HG02973 (cell line): Measurements from ENCODE around the gene ACTRT2.

ENCODE experiments used
- ATAC-seq: cut with Tn5 transposase; IDR thresholded peaks from one replicate; pipeline ENCODE4 v1.9.1; 2021; ENCODE audit warnings: moderate library complexity; ENCODE audit not compliant: unreplicated experiment

The ACTRT2 gene

GRCh38 chr1:3029991-3030662, 8.9 kb downstream of the ACTRT2 start:
- ATAC-seq, result no peak

- no peak for ATAC-seq
Observed at GRCh38 chr1:3030663-3031381, 9.6 kb downstream of the ACTRT2 start.

- ATAC-seq, result no peak
Observed at GRCh38 chr1:3031401-3032221, 10.3 kb downstream of the ACTRT2 start.

- ATAC-seq, result no peak
Observed at GRCh38 chr1:3032371-3033039, 11.2 kb downstream of the ACTRT2 start.

- no peak for ATAC-seq
Observed at GRCh38 chr1:3033040-3033789, 11.9 kb downstream of the ACTRT2 start.

GRCh38 chr1:3033790-3034090, 12.5 kb downstream of the ACTRT2 start:
- no peak for ATAC-seq

DNA sequence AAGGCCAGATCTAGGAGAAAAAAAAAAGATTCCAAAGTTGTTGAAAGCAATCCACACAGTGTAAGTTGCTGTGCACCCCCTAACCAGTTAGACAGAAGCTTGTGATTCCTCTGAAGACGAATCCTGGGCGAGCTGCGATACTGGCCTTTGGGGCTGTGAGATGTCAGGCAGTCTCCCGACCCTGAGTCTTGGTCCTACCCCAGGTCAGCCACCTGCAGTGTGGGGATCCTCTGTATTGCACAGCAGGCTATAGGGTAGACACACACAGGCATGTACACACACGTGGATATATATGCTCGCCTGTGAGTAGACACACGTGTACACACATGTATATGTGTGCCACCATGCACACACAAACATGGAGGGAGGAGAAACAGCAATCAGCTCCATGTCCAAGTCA, 12.9 kb downstream of the ACTRT2 start:
- no peak for ATAC-seq

GRCh38 chr1:3034728-3035562, 13.7 kb downstream of the ACTRT2 start:
- no peak for ATAC-seq

DNA sequence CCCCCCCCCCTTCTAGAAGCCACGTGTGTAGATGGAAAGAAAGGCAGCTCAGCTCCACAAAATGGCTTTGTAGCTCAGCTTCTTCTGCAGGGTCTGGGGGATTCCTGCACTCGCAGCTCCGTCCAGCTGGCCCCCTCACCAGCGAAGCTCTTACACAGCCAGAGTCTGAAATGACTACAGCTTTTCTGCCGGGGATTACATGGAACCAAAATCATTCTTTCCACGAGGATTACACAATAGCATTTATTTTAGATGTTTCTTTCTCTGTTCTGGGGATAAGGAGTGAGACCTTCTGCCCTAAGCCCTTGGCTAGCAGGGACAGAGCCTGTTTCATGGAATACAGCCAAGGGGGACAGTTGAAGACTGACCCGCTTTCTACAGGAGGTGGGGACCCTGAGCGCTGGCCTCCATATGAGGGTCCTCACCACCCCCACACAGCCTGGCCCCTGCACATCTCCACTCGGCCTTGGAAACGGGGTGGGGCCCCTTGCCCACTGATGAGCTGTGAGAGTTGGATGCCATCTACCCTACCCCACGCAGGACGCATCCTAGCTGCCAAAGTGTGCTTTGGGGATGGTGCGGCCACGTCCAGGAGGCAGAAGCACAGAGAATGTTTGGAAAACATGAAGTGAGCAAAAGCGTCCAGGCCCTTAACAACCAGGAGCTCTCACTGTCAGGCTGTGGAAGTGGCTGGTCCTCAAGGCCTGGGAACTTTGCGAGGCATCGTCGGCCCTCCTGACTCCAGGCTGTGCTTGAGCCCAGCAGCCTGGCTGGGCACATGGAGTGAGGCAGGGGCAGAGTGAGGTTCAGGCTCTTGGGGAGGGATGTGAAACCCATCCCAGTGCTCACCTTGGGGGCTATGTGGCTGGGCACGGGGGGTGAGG, 14.5 kb downstream of the ACTRT2 start:
- no peak for ATAC-seq

DNA sequence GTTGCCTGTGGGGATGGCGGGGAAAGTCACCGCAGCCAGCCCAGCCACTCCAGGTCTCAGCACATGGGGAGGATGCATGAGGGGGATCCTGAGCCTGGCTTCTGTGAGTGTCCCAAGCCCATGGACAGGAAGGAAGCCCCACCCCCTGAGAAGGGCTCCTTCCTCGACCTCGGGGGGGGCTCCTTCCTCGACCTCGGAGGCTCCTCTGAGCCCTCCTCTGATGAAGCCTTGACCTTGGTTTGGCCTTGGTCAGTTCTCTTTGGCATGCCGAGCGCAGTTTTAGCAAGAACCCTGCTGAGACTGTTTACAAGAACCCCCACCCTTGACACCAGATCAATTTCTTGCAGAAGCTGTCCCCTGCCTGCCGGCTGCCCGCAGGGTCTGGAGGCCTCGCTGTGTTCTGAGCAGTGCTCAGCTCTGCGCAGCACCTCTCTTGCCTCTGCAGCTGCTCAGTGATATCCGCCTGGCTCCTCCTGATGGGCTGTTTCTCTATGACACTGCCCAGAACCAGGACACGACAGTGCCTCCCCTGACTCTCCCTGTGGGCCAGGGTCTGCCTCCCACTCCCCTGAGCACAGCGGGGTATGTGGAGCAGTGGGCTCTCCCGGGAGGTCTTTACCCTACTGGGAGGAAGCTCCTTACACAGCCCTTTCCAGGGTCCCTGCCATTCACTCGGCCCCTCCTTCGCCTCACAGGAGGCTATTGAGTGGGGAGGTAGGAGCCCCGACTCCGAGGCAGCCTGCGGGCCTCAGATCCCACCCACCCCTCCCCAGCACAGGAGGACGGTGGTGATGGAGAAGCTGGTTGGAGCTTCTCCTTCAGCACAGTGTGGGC, 15.4 kb downstream of the ACTRT2 start:
- ATAC-seq, result no peak

DNA sequence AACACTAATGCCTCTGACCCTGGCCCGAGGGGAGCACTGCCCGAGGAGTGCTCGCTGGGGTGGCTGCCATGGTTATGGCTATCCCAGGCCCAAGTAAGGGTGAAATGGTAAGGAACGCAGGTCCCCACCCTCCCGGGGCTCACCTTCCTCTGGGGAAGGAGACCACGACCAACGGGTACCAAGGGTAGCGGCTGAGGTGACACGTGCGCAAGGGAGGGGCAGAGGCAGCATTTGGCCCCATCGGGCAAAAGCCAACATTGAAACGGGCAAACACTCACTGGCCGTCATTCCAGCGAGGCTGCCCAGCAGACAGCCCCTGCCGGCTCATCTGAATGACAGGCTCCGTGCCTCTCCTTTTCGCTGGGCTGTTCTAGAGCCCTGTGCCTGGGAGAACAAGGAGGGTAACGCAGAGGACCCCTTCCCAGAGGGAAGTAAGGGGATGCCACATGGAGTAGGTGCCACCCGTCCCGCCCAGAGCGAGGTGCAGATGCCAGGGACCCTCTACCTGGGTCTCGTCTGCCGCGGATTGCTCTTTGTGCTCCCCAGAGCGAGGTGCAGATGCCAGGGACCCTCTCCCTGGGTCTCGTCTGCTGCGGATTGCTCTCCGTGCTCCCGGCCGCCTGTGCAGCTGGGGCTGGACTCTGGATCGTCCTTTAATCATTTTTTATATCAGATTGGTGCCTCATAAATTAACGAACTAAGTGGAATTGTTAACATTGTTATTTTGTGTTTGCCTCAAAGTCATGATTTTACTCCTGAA, 16.2 kb downstream of the ACTRT2 start:
- no peak for ATAC-seq

- ATAC-seq, result no peak
Observed at GRCh38 chr1:3038113-3038551, 16.9 kb downstream of the ACTRT2 start.

DNA sequence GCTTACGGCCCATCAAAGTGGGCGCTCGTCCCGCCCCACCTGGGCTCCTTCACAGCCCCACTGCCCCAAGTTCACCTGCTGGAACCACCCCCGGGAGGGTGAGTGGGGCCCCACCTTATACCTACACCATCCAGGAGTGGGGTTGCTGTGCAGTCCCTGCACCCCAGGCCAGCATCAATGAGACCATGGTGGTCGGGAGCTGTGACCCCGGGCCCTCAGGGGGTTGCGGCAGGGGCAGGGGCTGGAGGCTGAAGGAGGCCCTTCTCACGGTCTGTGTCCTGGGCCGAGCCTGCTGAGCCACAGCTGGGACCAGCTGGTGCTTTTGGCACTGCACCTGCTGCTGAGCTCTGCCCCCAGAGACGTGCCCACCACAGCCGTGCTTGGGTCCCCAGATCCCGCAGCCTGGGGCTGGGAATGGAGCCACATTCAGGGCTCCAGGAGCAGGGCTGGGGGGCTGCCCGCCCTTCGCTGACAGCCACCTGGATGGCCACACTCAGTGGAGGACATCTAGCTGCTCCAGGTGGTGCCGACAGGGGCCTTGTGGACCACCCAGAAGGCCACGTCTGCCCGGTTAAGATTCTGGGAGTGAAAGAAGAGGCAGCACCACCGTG, 17.4 kb downstream of the ACTRT2 start:
- ATAC-seq, result no peak

DNA sequence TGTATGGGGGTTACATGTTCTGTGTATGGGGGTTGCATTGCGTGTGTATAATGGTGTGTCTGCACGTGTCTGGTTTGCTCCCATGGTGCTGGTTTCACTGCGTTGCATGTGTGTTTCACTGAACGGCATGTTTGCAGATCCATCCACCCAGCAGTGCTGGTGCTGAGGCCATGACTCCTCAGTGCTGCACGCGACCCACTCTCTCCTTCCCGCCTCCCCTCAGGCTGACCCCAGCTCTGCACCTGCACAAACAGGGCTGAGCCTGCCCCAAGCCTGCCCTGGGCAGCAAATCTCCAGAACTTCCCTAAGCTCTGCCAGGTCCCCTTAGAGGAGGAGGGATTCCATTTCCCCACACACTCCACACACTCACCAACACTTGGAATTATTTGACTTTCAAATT, 18.7 kb downstream of the ACTRT2 start:
- ATAC-seq, result no peak

DNA sequence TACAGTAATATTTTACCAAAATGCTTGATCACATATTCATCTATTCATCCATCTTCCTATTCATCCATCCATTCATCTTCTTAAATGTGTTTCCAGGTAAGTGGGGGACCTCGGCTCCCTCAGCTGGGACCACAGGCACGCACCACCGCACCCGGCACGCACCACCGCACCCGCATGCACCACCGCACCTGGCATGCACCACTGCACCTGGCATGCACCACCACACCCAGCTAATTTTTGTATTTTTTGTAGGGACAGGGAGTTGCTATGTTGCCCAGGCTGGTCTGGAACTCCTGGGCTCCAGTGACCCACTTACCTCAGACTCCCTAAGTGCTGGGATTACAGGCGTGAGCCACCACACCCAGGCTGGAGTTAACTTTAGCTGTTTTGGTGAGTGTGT, 21.2 kb downstream of the ACTRT2 start:
- no peak for ATAC-seq

DNA sequence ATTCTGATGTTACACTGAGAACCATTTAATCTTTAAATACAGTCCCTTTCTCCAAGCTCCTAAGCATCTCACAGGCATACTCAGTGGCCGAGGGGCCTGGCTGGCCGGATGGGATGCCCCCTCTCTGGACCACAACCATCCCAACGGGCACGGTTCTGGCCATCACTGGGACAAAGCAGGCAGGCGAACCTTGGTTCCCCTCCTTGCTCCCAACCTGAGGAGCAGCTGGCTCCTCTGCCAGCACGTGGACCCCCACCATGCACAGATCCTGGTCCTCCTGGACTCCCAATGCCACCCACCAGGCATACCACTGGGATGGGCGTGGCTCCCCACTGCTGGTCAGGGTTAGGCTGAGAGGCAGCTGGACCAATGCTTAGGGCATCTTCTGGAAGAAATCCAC, 27.9 kb downstream of the ACTRT2 start:
- no peak for ATAC-seq

GRCh38 chr1:3049905-3050304, 28.6 kb downstream of the ACTRT2 start:
- no peak for ATAC-seq
